Spleen (tissue), 7 donors: Measurements from ENCODE around the gene LRRC18.

ENCODE experiments used
- POLR2A ChIP-seq, 3 donors: fragments of 450-650 bp; IDR thresholded peaks; one replicate each; pipeline ENCODE4 v1.5.1; 2017; ENCODE audit warnings: antibody characterized with exemption in 3 of 3, mild to moderate bottlenecking in 1 of 3
- TF ChIP-seq, protein P1 (sequence below), 11 experiments: fragments of 200-600 bp in 7 of 11; fragments of 450-650 bp in 4 of 11; sonication (generic) in 4 of 11; IDR thresholded peaks in 8 of 11; conservative IDR thresholded peaks in 3 of 11; 1 replicate in 7 of 11; 2 replicates in 4 of 11; pipeline versions ENCODE4 v1.4.0 to v1.8.0; 2016 to 2021; ENCODE audit warnings: antibody characterized with exemption in 11 of 11, inconsistent platforms in 4 of 11, mild to moderate bottlenecking in 1 of 11
- donor health status: DM: no; HTN: no; CAD: no; lungs with moderate emphysema.
- donor health status: DM: no; HTN: no; CAD: no.
- donor health status: DM: no; HTN: no; CAD: no.

- TF ChIP-seq POLR2A (IDR thresholded peaks at IDR 0.05): no peak
- TF ChIP-seq, protein P1, sequence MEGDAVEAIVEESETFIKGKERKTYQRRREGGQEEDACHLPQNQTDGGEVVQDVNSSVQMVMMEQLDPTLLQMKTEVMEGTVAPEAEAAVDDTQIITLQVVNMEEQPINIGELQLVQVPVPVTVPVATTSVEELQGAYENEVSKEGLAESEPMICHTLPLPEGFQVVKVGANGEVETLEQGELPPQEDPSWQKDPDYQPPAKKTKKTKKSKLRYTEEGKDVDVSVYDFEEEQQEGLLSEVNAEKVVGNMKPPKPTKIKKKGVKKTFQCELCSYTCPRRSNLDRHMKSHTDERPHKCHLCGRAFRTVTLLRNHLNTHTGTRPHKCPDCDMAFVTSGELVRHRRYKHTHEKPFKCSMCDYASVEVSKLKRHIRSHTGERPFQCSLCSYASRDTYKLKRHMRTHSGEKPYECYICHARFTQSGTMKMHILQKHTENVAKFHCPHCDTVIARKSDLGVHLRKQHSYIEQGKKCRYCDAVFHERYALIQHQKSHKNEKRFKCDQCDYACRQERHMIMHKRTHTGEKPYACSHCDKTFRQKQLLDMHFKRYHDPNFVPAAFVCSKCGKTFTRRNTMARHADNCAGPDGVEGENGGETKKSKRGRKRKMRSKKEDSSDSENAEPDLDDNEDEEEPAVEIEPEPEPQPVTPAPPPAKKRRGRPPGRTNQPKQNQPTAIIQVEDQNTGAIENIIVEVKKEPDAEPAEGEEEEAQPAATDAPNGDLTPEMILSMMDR (IDR thresholded peaks at IDR 0.05 in 8 of 11, conservative IDR thresholded peaks at IDR 0.05 in 3 of 11): no peak
These were observed 25.8 kb upstream of the LRRC18 start for GRCh38 chr10:48965460-48965859.
